GM18498 (cell line): ENCODE results near the gene SEMA6A.

ENCODE experiments used
- ATAC-seq: cut with Tn5 transposase; IDR thresholded peaks from one replicate; pipeline ENCODE4 v1.9.1; 2021; ENCODE audit warnings: mild to moderate bottlenecking, moderate library complexity; ENCODE audit not compliant: unreplicated experiment

The SEMA6A gene

DNA sequence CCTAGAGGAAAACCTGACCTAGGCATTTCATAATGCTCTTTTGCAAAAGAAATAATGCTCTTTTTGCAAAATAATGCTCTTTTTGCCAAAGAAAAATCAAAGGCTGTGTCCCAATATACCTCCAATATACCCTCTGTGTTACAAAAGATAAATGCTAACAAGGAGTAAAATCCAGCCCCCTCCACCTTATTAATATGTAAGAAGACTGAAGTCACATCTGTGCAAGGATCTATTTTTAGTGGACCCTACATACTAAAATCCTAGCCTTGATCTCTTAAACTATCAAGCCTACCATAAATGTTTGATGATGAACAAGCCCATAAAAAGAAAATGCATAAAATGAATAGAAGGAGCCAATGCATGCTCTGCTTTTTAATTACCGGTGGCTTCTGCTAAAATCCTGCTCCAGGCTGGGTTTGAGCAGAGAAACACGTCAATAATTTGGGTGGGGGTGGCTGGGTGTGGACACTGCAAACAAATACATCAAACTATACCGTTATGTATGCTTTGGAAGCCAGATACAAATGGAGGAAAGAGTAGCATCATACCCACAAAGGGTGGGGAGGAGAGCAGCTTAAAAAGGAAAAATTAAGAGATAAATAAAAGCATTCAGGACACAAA is 131.6 kb downstream of the SEMA6A start:
- ATAC-seq, result no peak

GRCh38 chr5:116442095-116442534 is 132.5 kb downstream of the SEMA6A start:
- no peak for ATAC-seq

DNA sequence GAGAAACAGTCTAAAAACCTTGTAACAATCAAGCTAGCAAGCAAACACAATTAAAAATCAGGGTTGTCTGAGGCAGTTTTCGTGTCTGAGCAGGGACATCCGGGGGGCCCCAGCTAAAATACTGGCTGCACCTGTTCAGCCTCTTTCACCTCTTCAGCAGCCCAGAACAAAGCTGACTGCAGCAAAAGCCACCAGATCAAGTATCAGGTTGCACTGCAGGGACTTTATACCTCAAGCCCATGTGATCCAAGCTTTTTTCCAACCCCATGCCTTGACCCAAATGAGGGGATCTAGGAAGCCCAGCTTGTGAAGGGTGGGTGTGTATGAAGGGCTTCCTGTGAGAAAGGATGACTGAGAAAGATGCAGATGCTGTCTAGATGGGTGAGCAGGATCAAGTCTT is 133.4 kb downstream of the SEMA6A start:
- no peak for ATAC-seq

DNA sequence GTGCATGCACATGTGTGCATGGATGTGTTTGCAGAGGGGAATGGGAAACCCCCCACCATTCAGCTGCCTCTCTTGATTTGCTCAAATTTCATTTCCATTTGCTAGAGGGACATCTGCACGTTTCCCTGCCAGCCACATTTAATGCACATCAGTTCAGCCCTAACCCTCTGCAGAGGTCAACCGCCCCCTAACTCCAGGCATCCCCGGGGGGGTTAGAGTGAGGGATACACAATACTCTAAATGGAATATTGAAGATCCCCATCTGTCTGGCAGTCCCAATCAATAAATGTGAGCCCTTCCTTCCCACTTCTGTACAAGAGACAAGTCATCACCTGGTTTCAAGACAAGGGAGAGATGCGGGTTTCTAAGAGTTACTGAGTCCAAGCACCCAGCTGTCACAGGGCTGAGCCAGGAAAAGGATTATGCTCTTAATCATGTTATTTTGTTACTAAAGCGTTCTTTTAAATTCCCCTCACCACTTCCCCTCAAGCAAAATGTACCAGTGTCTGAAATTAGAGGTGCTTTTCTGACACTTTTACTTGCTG is 134.1 kb downstream of the SEMA6A start:
- no peak for ATAC-seq

- no peak for ATAC-seq
Measured at GRCh38 chr5:116439905-116440304, 134.7 kb downstream of the SEMA6A start.

DNA sequence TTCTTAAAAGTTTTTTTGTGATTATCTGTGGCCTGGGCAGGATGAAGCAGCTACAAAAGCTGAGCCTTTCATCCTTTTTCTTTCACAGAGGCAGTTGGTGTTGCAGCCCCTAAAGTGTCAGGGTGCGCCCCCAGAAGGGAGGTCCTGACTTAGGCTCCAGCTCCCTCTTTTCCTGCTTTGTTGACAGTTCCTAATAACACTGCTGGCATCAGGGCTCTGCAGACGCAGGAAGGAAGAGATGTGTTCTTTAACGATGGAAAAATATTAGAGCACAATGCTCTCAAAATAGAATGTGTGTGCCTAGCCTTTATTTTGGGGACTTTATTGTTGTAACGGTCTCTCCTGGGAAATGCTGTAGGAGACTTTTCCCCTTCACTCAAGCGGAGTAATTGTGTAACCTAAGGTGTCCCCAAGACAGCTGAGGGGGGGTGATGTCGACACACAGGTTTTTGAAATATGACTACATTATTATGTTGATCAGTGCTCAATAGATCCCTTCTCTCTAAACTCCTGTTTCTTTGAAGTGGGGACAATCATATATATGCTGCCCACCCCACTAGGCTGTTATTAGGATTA is 135.6 kb downstream of the SEMA6A start:
- ATAC-seq, result no peak

DNA sequence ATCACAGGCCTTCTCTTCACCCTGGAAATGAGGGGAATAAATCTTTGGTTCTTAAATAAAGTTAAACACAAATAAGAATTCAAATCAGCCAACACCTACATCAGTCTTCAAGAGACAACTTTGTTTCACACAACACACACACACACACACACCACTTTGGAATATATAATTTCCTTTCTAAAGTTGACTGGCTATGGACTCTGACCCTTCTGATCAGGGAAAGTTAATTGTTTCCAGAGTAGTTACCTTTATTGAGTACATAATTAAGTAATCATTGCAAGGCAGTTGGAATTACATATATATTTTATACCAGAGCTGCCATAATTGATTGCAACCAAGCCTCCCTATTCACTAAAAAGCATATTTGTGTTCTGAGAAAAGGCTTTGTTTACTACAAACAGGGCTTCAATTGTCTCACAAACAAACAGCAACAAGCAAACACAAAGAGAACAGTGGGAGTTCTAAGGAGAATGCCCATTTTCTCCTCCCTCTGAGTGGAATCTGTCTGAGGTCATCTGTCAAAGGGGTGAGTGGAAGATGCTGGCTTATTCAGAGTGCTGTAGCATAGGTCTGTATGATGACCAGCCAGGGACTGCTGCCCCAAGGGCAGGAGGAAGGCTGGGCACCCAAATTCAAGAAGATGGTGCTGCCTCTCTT is 136.6 kb downstream of the SEMA6A start:
- no peak for ATAC-seq

DNA sequence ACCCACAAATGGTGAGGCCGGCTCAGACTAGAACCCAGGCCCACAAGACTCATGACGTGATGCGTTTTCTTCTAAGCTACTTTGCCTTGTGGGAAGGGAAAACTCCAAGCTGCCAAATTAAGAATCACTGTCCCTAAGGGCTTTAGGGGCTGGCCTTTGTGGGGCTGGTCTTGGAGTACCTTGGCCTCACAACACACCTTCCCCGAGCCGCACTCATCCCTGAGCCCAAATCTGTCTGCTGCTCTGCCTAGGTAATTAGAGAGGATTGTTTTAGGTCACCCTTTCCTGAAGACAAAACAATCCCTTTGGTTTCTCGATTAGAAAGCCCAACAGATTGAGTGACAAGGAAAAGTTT is 137.3 kb downstream of the SEMA6A start:
- no peak for ATAC-seq

GRCh38 chr5:116436674-116437350 is 137.8 kb downstream of the SEMA6A start:
- no peak for ATAC-seq

DNA sequence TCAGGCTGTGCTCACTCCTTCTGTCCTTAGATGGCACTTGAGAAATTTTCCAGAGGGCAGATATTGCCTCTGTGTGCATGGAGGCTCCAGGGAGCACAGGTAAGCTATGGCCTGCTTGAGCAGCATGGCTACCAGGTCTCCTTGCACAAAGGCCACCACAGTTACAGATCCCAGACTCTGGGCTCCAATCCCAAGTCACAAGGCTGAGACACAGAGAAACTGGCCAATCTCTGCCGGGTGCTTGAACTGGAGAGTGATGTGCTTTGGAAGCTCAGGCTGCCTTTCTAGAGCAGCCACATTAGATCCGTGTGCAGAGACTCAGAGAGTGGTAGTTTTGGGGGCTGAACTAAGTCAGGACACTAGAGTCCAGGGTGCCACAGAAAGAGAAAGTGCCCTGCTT is 145.7 kb downstream of the SEMA6A start:
- no peak for ATAC-seq

GRCh38 chr5:116428413-116428812 is 146.2 kb downstream of the SEMA6A start:
- no peak for ATAC-seq

DNA sequence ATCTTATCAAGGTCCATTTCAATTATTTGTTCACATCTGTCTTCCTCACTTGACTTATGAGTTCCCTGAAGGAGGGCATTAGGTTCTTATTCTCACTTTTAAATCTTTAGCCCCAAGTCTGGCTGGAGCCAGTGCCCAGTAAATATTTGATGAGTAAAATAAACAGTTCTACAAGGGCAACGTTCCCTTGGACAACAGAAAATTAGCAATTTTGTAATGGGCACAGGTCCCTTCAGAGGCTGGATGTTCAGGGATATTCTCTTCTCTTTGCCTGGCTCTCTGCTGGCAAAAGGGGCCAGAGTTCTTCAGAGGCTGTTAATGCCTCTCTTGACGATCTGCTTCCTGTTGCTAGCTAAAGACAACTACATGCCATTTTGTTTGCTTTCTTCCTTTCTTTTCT is 149.7 kb downstream of the SEMA6A start:
- no peak for ATAC-seq

DNA sequence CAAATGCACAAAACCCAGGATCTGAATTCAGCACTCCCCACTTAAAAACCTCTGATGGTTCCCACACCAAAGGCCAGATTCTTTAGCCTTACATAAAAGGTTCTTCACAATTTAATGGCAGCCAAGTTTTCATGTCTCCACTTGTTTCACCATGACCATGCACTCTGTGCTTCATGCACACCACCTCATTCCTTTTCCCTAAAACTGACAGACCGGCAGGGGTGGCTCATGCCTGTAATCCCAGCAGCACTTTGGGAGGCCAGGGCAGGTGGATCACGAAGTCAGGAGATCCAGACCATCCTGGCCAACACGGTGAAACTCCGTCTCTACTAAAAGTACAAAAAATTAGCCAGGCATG is 150.4 kb downstream of the SEMA6A start:
- no peak for ATAC-seq

DNA sequence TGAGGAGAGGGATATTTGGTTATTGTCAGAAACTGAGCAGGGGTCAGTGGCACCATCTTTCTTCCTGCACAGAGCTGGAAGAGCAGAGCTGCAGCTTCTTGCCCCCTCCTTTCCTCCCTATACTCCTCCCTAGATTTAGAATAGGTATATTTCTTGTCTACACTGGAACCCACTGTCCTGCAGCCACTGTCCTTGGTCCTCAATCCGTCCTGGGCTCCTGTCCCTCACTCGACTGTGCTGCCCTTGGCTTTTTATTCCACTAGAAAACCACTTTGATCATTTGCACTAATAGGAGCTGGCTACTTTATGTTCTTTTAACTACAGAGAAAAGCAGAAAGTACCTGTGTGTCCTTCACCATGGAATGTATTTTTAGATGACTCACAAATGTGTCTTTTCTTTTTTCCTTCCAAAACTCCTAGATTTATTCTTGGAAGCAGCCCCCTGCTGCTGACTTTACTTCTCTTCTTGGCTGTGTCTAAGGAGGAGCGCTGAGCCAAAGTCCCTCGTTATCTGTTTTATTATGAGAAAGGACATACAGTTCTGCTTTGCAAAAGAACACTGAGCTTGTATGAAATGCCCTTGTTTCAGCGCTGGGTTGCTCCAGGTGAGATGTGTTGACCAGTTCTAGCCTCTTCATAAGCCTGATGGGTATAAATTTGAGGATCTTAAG is 150.9 kb downstream of the SEMA6A start:
- ATAC-seq, result no peak

GRCh38 chr5:116423141-116423540 is 151.5 kb downstream of the SEMA6A start:
- ATAC-seq, result no peak

DNA sequence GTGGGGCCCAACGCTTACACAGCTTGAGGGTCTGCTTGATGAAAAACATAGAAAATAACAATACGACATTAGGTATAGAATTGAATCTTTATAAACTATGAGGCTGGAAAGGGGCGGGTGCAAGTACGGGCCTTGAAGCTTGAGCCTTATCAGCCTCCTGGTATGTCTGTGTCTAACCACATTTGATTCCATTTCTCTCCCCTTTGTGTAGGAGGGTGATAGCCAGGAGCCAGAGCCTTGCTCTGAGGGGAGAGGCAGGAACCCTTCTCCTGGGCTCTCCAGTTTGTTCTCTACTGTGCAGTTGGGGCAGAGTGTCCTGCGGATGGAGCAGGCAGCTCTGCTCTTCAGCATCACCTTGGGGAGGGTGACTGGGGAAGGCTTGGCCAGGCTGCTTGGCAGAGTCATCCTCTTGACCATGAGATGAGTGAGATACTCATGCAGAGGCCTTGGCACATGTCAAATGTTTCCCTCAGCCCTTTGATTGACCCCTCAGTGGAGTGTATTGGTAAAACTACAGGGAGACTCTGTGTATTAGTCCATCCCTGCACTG is 153.5 kb downstream of the SEMA6A start:
- no peak for ATAC-seq

GRCh38 chr5:116420540-116420939 is 154.1 kb downstream of the SEMA6A start:
- no peak for ATAC-seq

GRCh38 chr5:116419258-116419657 is 155.4 kb downstream of the SEMA6A start:
- no peak for ATAC-seq

GRCh38 chr5:116418774-116419173 is 155.8 kb downstream of the SEMA6A start:
- no peak for ATAC-seq

DNA sequence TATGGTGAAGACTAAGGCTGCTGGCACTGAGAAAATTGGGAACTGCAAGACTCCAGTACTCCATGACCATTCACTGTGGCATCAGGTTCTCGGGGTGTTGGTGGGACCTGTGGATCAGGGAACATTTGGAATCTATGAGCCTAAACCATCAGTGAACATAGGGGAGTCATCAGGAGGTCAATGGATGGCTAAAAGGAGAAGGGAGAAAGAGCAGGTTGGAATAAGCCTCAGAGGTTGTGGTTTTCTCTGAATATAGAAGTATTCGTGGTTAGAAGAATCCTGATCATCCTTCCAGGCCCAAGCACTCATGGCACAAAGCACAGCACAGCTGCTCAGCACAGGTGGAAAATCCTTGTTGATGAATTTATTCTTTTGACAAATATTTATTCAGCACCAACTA is 156.6 kb downstream of the SEMA6A start:
- ATAC-seq, result no peak

GRCh38 chr5:116415989-116416388 is 158.6 kb downstream of the SEMA6A start:
- ATAC-seq, result no peak
